GM10266 (cell line): ENCODE measurements around the gene SUOX.
"Not testable (repeated sequence)": the region's sequence is repeated elsewhere in the genome, so short reads cannot be mapped to it uniquely, and the experiment has no call there.

ENCODE experiments used
- DNase-seq: peaks from one replicate; pipeline ENCODE4 v3.0.0; 2012; ENCODE audit errors: extremely low spot score
- TF ChIP-seq, protein P1 (sequence below): IDR thresholded peaks from 2 replicates; pipeline ENCODE4 v1.5.1; 2012; ENCODE audit warnings: mild to moderate bottlenecking, low read depth; ENCODE audit not compliant: control insufficient read depth, insufficient read depth; ENCODE audit errors: missing control alignments

Gene SUOX

GRCh38 chr12:55985341-55985740 is 11.7 kb upstream of the SUOX start:
- no peak for DNase-seq
- TF ChIP-seq, protein P1, sequence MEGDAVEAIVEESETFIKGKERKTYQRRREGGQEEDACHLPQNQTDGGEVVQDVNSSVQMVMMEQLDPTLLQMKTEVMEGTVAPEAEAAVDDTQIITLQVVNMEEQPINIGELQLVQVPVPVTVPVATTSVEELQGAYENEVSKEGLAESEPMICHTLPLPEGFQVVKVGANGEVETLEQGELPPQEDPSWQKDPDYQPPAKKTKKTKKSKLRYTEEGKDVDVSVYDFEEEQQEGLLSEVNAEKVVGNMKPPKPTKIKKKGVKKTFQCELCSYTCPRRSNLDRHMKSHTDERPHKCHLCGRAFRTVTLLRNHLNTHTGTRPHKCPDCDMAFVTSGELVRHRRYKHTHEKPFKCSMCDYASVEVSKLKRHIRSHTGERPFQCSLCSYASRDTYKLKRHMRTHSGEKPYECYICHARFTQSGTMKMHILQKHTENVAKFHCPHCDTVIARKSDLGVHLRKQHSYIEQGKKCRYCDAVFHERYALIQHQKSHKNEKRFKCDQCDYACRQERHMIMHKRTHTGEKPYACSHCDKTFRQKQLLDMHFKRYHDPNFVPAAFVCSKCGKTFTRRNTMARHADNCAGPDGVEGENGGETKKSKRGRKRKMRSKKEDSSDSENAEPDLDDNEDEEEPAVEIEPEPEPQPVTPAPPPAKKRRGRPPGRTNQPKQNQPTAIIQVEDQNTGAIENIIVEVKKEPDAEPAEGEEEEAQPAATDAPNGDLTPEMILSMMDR: no peak

DNA sequence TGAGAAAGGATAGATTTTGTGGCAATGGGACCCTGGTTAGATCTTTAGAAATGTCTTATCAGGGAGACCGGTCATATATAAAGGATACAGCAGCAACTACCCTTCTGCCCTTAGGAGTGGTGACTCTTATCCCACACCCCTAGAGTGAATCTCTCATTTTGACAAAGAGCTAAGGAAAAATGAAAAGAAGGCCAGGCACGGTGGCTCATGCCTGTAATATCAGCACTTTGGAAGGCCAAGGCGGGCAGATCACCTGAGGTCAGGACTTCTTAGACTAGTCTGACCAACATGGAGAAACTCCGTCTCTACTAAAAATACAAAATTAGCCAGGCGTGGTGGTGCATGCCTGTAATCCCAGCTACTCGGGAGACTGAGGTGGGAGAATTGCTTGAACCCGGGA is 11.1 kb upstream of the SUOX start:
- not testable (repeated sequence) for DNase-seq

- TF ChIP-seq, protein P1: no peak
- no peak for DNase-seq
These were observed 6.0 kb upstream of the SUOX start for GRCh38 chr12:55991110-55991509.

DNA sequence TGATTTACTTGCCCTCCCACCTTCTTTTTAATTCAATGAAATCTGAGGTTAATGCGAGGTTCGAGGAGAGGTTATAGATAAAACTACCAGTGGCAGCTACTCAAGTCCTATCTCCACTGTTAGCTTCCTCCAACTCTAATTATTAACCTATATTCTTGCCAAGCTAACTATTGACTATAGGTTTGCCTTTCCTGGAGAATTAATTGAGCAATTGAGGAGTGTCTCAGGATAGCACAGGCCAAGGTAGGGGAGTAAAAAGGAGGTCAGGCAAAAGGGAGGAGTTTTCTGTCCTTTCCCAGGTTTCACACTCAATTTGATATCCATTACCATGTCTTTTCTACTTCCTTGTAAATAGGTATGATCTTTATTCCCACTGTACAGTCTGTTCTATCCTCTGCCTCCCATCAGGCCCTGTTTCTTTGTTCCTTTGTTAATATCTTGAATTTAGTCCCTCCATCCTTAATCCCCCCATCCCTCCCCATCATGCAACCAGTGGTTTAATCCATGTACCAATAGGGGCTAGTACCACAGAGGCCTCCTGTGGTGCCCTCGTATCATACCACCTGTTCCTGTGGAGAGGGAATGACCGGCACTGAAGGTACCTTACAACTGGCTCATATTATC is 3.7 kb upstream of the SUOX start:
- DNase-seq: no peak

DNA sequence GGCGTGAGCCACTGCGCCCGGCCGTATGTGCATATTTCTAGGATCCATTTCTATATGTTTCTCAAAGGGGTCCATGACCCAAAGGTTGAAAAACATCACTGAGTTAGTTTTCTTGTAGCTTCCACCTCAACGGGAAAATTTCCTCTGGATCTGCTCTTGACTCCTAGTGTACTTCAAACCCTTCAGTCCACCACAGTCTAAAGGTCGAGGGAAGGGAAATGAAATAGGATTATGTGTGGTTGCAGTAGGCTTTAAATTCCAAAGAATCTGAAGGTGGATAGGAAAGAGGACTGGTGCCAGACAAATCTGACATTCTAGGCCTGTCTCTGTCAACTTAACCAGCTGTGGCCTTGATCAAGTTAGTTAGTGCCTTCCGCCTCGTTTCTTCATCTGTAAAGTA is 1.7 kb upstream of the SUOX start:
- TF ChIP-seq, protein P1: no peak
- DNase-seq: no peak

More for the DNA sequence above, 3.7 kb upstream of the SUOX start:
- TF ChIP-seq, protein P1: no peak

- TF ChIP-seq, protein P1: peak; percentile 89
- DNase-seq: peak; percentile 66
These were observed 818 bp upstream of the SUOX start for GRCh38 chr12:55996201-55996714.

- no peak for DNase-seq
These were observed 421 bp downstream of the SUOX start for GRCh38 chr12:55997535-55997859.

DNA sequence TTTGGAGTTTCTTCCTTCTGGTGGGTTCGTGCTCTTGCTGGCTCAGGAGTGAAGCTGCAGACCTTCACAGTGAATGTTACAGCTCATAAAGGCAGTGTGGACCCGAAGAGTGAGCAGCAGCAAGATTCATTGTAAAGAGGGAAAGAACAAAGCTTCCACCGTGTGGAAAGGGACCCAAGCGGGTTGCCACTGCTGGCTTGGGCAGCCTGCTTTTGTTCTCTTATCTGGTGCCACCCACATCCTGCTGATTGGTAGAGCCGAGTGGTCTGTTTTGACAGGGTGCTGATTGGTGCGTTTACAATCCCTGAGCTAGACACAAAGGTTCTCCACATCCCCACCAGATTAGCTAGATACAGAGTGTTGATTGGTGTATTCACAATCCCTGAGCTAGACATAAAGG is 2.4 kb downstream of the SUOX start:
- not testable (repeated sequence) for DNase-seq

More at GRCh38 chr12:55997535-55997859, 421 bp downstream of the SUOX start:
- TF ChIP-seq, protein P1: no peak

- not testable (repeated sequence) for DNase-seq
These were observed 3.0 kb downstream of the SUOX start for GRCh38 chr12:55999999-56000540.
